Activated CD8-positive, alpha-beta T cell treated with anti-CD3 and anti-CD28 coated beads for 36 hours (primary cell): ENCODE measurements around the gene BAZ2B. TPM values are rescaled to one million over a fixed set of nuclear protein-coding genes. Genes with fewer than 3 reads are reported as not detected.

Experiments
- ATAC-seq: fragments of 200-7000 bp; cut with Tn5 transposase; one replicate; pipeline ENCODE4 v1.10.0; 2021; ENCODE audit warnings: mild to moderate bottlenecking, moderate library complexity
- CTCF ChIA-PET: fragments of 350-600 bp; sonication (Branson Sonifier 250); formaldehyde crosslinking; loops from one replicate; lab custom pipeline; 2021; ENCODE audit warnings: antibody characterized with exemption; lab: Charles Lee
- POLR2A ChIA-PET: fragments of 350-600 bp; sonication (Branson Sonifier 250); formaldehyde crosslinking; loops from one replicate; lab custom pipeline; 2021; ENCODE audit warnings: antibody characterized with exemption; lab: Charles Lee
- DNase-seq: peaks from one replicate; pipeline ENCODE4 v3.0.0-alpha.2; 2020
- H3K27ac Mint-ChIP-seq: one replicate; pipeline ENCODE4 v1.8.0; 2021; ENCODE audit warnings: mild to moderate bottlenecking, mixed read lengths
- H3K27me3 Mint-ChIP-seq: one replicate; pipeline ENCODE4 v1.8.0; 2021; ENCODE audit warnings: mixed read lengths
- H3K36me3 Mint-ChIP-seq: one replicate; pipeline ENCODE4 v1.8.0; 2021; ENCODE audit warnings: low read depth, mixed read lengths
- H3K4me1 Mint-ChIP-seq: one replicate; pipeline ENCODE4 v1.8.0; 2021; ENCODE audit warnings: low read depth, mixed read lengths
- H3K4me3 Mint-ChIP-seq: one replicate; pipeline ENCODE4 v1.8.0; 2021; ENCODE audit warnings: mild to moderate bottlenecking, moderate library complexity, mixed read lengths
- H3K9me3 Mint-ChIP-seq: one replicate; pipeline ENCODE4 v1.8.0; 2021; ENCODE audit warnings: mixed read lengths
- CTCF ChIP-seq: fragments of 200-600 bp; IDR thresholded peaks from one replicate; pipeline ENCODE4 v1.8.0; 2022; ENCODE audit warnings: antibody characterized with exemption, mild to moderate bottlenecking
- intact Hi-C: fragments of 100-400 bp; cut with micrococcal nuclease; formaldehyde crosslinking; loops from one replicate; pipeline ENCODE4 v1.10.0; 2022
- total RNA-seq, 2 experiments: library from RNA; stranded (reverse); gene quantifications; one replicate each; pipeline ENCODE4 v1.2.3, GENCODE V29; 2021

The BAZ2B gene
- total RNA-seq, 2 experiments from 2014 or later: 7.7 to 8.2 TPM

GRCh38 chr2:159584796-159585195 is 31.6 kb downstream of the BAZ2B start:
- no peak for TF ChIP-seq CTCF
- no peaks in the 10 kb centered on the region for H3K4me1 Mint-ChIP-seq
- H3K27me3 Mint-ChIP-seq: no peaks in the 10 kb centered on the region
- ATAC-seq (no peak), DNase-seq (no peak)
- H3K4me3 Mint-ChIP-seq: no peak overlapping the region
- H3K36me3 Mint-ChIP-seq: no peaks in the 10 kb centered on the region
- peaks cover 4% of the 10 kb centered on the region for H3K9me3 Mint-ChIP-seq
- ChIA-PET CTCF (no interaction called here), POLR2A (no interaction called here)
- H3K27ac Mint-ChIP-seq: no peak overlapping the region
- intact Hi-C loops: no loop called here

- intact Hi-C loops: no loop called here
- no peak for TF ChIP-seq CTCF
- POLR2A ChIA-PET: no interaction called here
- Mint-ChIP-seq H3K4me1 (no peaks in the 10 kb centered on the region), H3K36me3 (peaks cover 4% of the 10 kb centered on the region), H3K27me3 (no peaks in the 10 kb centered on the region), H3K9me3 (peaks cover 4% of the 10 kb centered on the region), H3K27ac (no peak overlapping the region), H3K4me3 (no peak overlapping the region)
- ATAC-seq: no peak
- DNase-seq: no peak
- CTCF ChIA-PET: no interaction called here
These were observed 42.3 kb downstream of the BAZ2B start for GRCh38 chr2:159573846-159574606.

GRCh38 chr2:159573294-159573693 is 43.1 kb downstream of the BAZ2B start:
- peaks cover 4% of the 10 kb centered on the region for H3K36me3 Mint-ChIP-seq
- H3K27ac Mint-ChIP-seq: no peak overlapping the region
- peaks cover 4% of the 10 kb centered on the region for H3K9me3 Mint-ChIP-seq
- POLR2A ChIA-PET: no interaction called here
- DNase-seq (no peak), ATAC-seq (no peak)
- H3K27me3 Mint-ChIP-seq: no peaks in the 10 kb centered on the region
- TF ChIP-seq CTCF: no peak
- no peaks in the 10 kb centered on the region for H3K4me1 Mint-ChIP-seq
- intact Hi-C loops: no loop called here
- CTCF ChIA-PET: no interaction called here
- no peak overlapping the region for H3K4me3 Mint-ChIP-seq

GRCh38 chr2:159572459-159572858 is 43.9 kb downstream of the BAZ2B start:
- no peak for DNase-seq
- intact Hi-C loops: no loop called here
- ChIA-PET CTCF (no interaction called here), POLR2A (no interaction called here)
- H3K27me3 Mint-ChIP-seq: no peaks in the 10 kb centered on the region
- H3K9me3 Mint-ChIP-seq: peaks cover 4% of the 10 kb centered on the region
- no peaks in the 10 kb centered on the region for H3K4me1 Mint-ChIP-seq
- peaks cover 4% of the 10 kb centered on the region for H3K36me3 Mint-ChIP-seq
- no peak overlapping the region for H3K27ac Mint-ChIP-seq
- no peak for TF ChIP-seq CTCF
- no peak for ATAC-seq
- H3K4me3 Mint-ChIP-seq: no peak overlapping the region

GRCh38 chr2:159571540-159572260 is 44.6 kb downstream of the BAZ2B start:
- no peak for TF ChIP-seq CTCF
- H3K27me3 Mint-ChIP-seq: no peaks in the 10 kb centered on the region
- ATAC-seq (no peak), DNase-seq (no peak)
- no peaks in the 10 kb centered on the region for H3K4me1 Mint-ChIP-seq
- peaks cover 4% of the 10 kb centered on the region for H3K36me3 Mint-ChIP-seq
- POLR2A ChIA-PET: no interaction called here
- no peak overlapping the region for H3K4me3 Mint-ChIP-seq
- peaks cover 4% of the 10 kb centered on the region for H3K9me3 Mint-ChIP-seq
- intact Hi-C loops: no loop called here
- H3K27ac Mint-ChIP-seq: no peak overlapping the region
- CTCF ChIA-PET: no interaction called here
